ENCODE results near the gene CST9. TPM values are rescaled to one million over a fixed set of nuclear protein-coding genes. Genes with fewer than 3 reads are reported as not detected.

The CST9 gene
- total and polyA plus RNA-seq, 9 of the 15 experiments (the other 6 are each of a cell fraction or from before 2014, with no cell fraction given): not detected

- TF ChIP-seq TCF7 (IDR thresholded peaks at IDR 0.05; ENCODE audit: borderline replicate concordance) (no peak), KAT7 (CRISPR knock-in tag; IDR thresholded peaks at IDR 0.05; ENCODE audit: borderline replicate concordance) (no peak), CBFA2T3 (IDR thresholded peaks at IDR 0.05) (peak; percentile 78), EHMT2 (IDR thresholded peaks at IDR 0.05) (no peak), BRD4 (IDR thresholded peaks at IDR 0.05) (no peak), THRB (CRISPR knock-in tag; conservative IDR thresholded peaks at IDR 0.05) (no peak), ATF3 (IDR thresholded peaks at IDR 0.05) (peak; percentile 67), ATF3 (CRISPR knock-in tag; conservative IDR thresholded peaks at IDR 0.05) (no peak), SMARCE1 (IDR thresholded peaks at IDR 0.05) (peak; percentile 50; the same call in 1 of the 2 replicates), NCOA4 (IDR thresholded peaks at IDR 0.05; ENCODE audit: partially characterized antibody) (no peak), SMARCA4 (IDR thresholded peaks at IDR 0.05) (peak; percentile 58; the same call in 1 of the 2 replicates), RHOXF2B (CRISPR knock-in tag; conservative IDR thresholded peaks at IDR 0.05) (no peak), CREB3 (tag; conservative IDR thresholded peaks at IDR 0.05; ENCODE audit: low read depth) (no peak), FOS (IDR thresholded peaks at IDR 0.05; ENCODE audit: extremely low read depth, insufficient read length) (no peak), ZNF696 (CRISPR knock-in tag; conservative IDR thresholded peaks at IDR 0.05) (no peak), MLLT1 (IDR thresholded peaks at IDR 0.05) (peak in 1 of 2 experiments; percentile 32; a peak in 1 of 4 replicates), MEF2D (tag; conservative IDR thresholded peaks at IDR 0.05; ENCODE audit: low read depth) (no peak), SAFB2 (IDR thresholded peaks at IDR 0.05; ENCODE audit: borderline replicate concordance, low read depth, low read length, severe bottlenecking) (no peak), SP1 (CRISPR knock-in tag; IDR thresholded peaks at IDR 0.05) (no peak), BCLAF1 (IDR thresholded peaks at IDR 0.05; ENCODE audit: borderline replicate concordance in 1 of 2, control insufficient read depth in 1 of 2, low read depth in 2 of 2, low read length in 1 of 2) (no peak), NCOR1 (IDR thresholded peaks at IDR 0.05) (peak; percentile 34; the same call in 1 of the 2 replicates), JUN (IDR thresholded peaks at IDR 0.05; ENCODE audit: borderline replicate concordance, low read depth, low read length) (peak; percentile 70), JUN (CRISPR knock-in tag; IDR thresholded peaks at IDR 0.05; ENCODE audit: borderline replicate concordance) (no peak), BDP1 (IDR thresholded peaks at IDR 0.05; ENCODE audit: insufficient read depth, insufficient read length) (no peak)
These were observed 18.6 kb upstream of the CST9 start (continued) for GRCh38 chr20:23624324-23624691.
